Endothelial cell of umbilical vein (primary cell): ENCODE results near the gene ASXL2. TPM values are rescaled to one million over a fixed set of nuclear protein-coding genes. Genes with fewer than 3 reads are reported as not detected.
A peak's percentile ranks its signal among the peaks of the same experiment; 100 is the strongest.

Experiments used
- BruUV-seq: library from RNA; stranded (reverse); fragments of 400-500 nt; replicated peaks from 2 replicates; lab custom pipeline; 2021; lab: Mats Ljungman, UMichigan
- CTCF ChIA-PET: fragments of 300-600, 350-600 bp; sonication (Branson Sonifier 250); formaldehyde crosslinking; loops from one replicate; lab custom pipeline; 2021; ENCODE audit warnings: antibody characterized with exemption, inconsistent platforms; lab: Charles Lee
- POLR2A ChIA-PET: fragments of 300-600, 350-600 bp; sonication (Branson Sonifier 250); formaldehyde crosslinking; loops from one replicate; lab custom pipeline; 2021; ENCODE audit warnings: antibody characterized with exemption, inconsistent platforms; lab: Charles Lee
- DNase-seq: peaks from one replicate; pipeline ENCODE4 v3.0.0-alpha.2; 2011; ENCODE audit warnings: low read depth, low spot score
- FAIRE-seq: peaks from 2 replicates; lab custom pipeline; 2011; peaks lifted over from hg19 to GRCh38; lab: Jason Lieb, UNC
- H2AFZ ChIP-seq: 2 replicates; pipeline ENCODE4 v1.6.0; 2012; ENCODE audit warnings: low read depth, low read length, control low read depth, inconsistent platforms
- H3K27ac ChIP-seq: 2 replicates; pipeline ENCODE4 v1.5.1; 2011; ENCODE audit warnings: low read depth, mild to moderate bottlenecking, control low read depth, low read length, moderate library complexity; ENCODE audit not compliant: insufficient read depth
- H3K27me3 ChIP-seq, 2 experiments: 2 replicates each; pipeline versions ENCODE4 v1.6.0 to v1.6.1; 2011; ENCODE audit warnings: low read length in 2 of 2, mixed read lengths in 1 of 2; ENCODE audit not compliant: control insufficient read depth in 2 of 2, insufficient read depth in 2 of 2
- H3K36me3 ChIP-seq, 2 experiments: 2 replicates in 1 of 2; 3 replicates in 1 of 2; pipeline ENCODE4 v1.5.1; 2011; ENCODE audit warnings: low read length in 2 of 2, mild to moderate bottlenecking in 1 of 2, moderate library complexity in 1 of 2; ENCODE audit not compliant: control insufficient read depth in 2 of 2, insufficient read depth in 2 of 2; ENCODE audit errors: extremely low read depth in 1 of 2
- H3K4me1 ChIP-seq: 3 replicates; pipeline ENCODE4 v1.5.1; 2011; ENCODE audit warnings: mild to moderate bottlenecking, low read length; ENCODE audit not compliant: control insufficient read depth, insufficient read depth; ENCODE audit errors: extremely low read depth
- H3K4me2 ChIP-seq: 2 replicates; pipeline ENCODE4 v1.6.1; 2011; ENCODE audit warnings: low read length, control low read depth, mixed read lengths; ENCODE audit not compliant: insufficient read depth
- H3K4me3 ChIP-seq, 3 experiments: fragments of 200-600 bp in 1 of 3; sonication (generic), shearing (Covaris generic) in 1 of 3; replicated peaks in 1 of 3; 2 replicates each; pipeline ENCODE4 v1.5.1; 2011 to 2016; ENCODE audit warnings: control low read depth in 3 of 3, low read length in 3 of 3, mild to moderate bottlenecking in 2 of 3, inconsistent platforms in 1 of 3, low read depth in 1 of 3, moderate library complexity in 1 of 3; ENCODE audit not compliant: insufficient read depth in 1 of 3
- H3K79me2 ChIP-seq: 2 replicates; pipeline ENCODE4 v1.6.0; 2012; ENCODE audit warnings: low read length, inconsistent platforms; ENCODE audit not compliant: control insufficient read depth, insufficient read depth
- H3K9ac ChIP-seq: replicated peaks from 2 replicates; pipeline ENCODE3; 2011; ENCODE audit warnings: low read length, control low read depth; ENCODE audit not compliant: insufficient read depth; ENCODE audit errors: extremely low read depth
- H3K9me1 ChIP-seq: replicated peaks from 3 replicates; pipeline ENCODE4 v1.6.0; 2011; ENCODE audit warnings: mild to moderate bottlenecking, low read length; ENCODE audit not compliant: control insufficient read depth, insufficient read depth; ENCODE audit errors: extremely low read depth
- H3K9me3 ChIP-seq: replicated peaks from 2 replicates; pipeline ENCODE4 v1.5.1; 2012; ENCODE audit warnings: low read length, inconsistent platforms; ENCODE audit not compliant: control insufficient read depth, insufficient read depth
- H4K20me1 ChIP-seq: replicated peaks from 2 replicates; pipeline ENCODE3; 2011; ENCODE audit warnings: mild to moderate bottlenecking, low read length; ENCODE audit not compliant: control insufficient read depth, insufficient read depth; ENCODE audit errors: extremely low read depth
- CTCF ChIP-seq, 2 donors: IDR thresholded peaks; 1 replicate in 1 of 2; 2 replicates in 1 of 2; pipeline ENCODE4 v1.5.1; 2011; ENCODE audit warnings: low read length in 2 of 2, mild to moderate bottlenecking in 2 of 2, moderate library complexity in 2 of 2, control low read depth in 1 of 2, inconsistent platforms in 1 of 2, low read depth in 1 of 2; ENCODE audit not compliant: insufficient read depth in 1 of 2; ENCODE audit errors: extremely low read depth in 1 of 2
- EZH2 ChIP-seq: IDR thresholded peaks from 2 replicates; pipeline ENCODE4 v1.6.1; 2012; ENCODE audit warnings: borderline replicate concordance, low read depth, mild to moderate bottlenecking, moderate library complexity, low read length, inconsistent platforms; ENCODE audit not compliant: severe bottlenecking
- FOS ChIP-seq: IDR thresholded peaks from 2 replicates; pipeline ENCODE4 v1.6.1; 2011; ENCODE audit warnings: mild to moderate bottlenecking, low read length, moderate library complexity, borderline replicate concordance; ENCODE audit not compliant: insufficient read depth
- GATA2 ChIP-seq: IDR thresholded peaks from 2 replicates; pipeline ENCODE4 v1.7.0; 2011; ENCODE audit warnings: low read depth, mild to moderate bottlenecking, moderate library complexity, mixed read lengths, low read length; ENCODE audit not compliant: insufficient read length, insufficient read depth
- JUN ChIP-seq: IDR thresholded peaks from 2 replicates; pipeline ENCODE4 v1.6.1; 2011; ENCODE audit warnings: borderline replicate concordance, low read depth; ENCODE audit not compliant: insufficient read length, insufficient read depth
- MAX ChIP-seq: IDR thresholded peaks from 2 replicates; pipeline ENCODE4 v1.6.1; 2011; ENCODE audit not compliant: insufficient read depth, insufficient read length
- MYC ChIP-seq: IDR thresholded peaks from one replicate; pipeline ENCODE4 v1.6.1; 2011; ENCODE audit warnings: mild to moderate bottlenecking, low read depth, low read length
- POLR2A ChIP-seq: IDR thresholded peaks from 2 replicates; pipeline ENCODE4 v1.6.1; 2012; ENCODE audit warnings: low read depth, mild to moderate bottlenecking, control low read depth, low read length
- POLR2AphosphoS5 ChIP-seq: IDR thresholded peaks from 2 replicates; pipeline ENCODE4 v1.6.1; 2012; ENCODE audit warnings: low read depth, mild to moderate bottlenecking, control low read depth, low read length, moderate library complexity; ENCODE audit not compliant: insufficient read depth
- dilution Hi-C: fragments of 300-500 bp; cut with MboI; formaldehyde crosslinking; loops from one replicate; pipeline ENCODE4 v1.15.0; 2019; ENCODE audit warnings: low sequenced_read_pairs; ENCODE audit not compliant: extremely low pct_ligation_motif_present
- intact Hi-C: fragments of 100-400 bp; cut with micrococcal nuclease; formaldehyde crosslinking; loops from one replicate; pipeline ENCODE4 v1.10.0; 2022
- polyA plus RNA-seq, 4 experiments: library from polyadenylated mRNA; depleted of rRNA in 3 of 4; stranded (reverse) in 3 of 4; unstranded in 1 of 4; fragments of >200 nt; gene quantifications; 2 replicates each; pipeline versions ENCODE4 v1.2.1 to v1.2.3, GENCODE V29; 2011 to 2012; ENCODE audit warnings: missing spikeins in 1 of 4
- total RNA-seq: library from RNA; stranded (reverse); gene quantifications from 2 replicates; pipeline ENCODE4 v1.2.3, GENCODE V29; 2021

Gene ASXL2
- total and polyA plus RNA-seq, 2 donors (not counting 3 experiments of a cell fraction or from before 2014, with no cell fraction given) = 6.1 to 33.8 TPM

- Histone ChIP-seq H3K4me3 (peak overlapping the region in 2 of 3 experiments; percentile 13 to 16), H3K36me3 (no peaks in the 10 kb centered on the region), H3K9me3 (no peaks in the 10 kb centered on the region), H3K27me3 (no peaks in the 10 kb centered on the region), H3K9ac (no peak overlapping the region), H2AFZ (peak overlapping the region; percentile 53), H3K79me2 (peaks cover 18% of the 10 kb centered on the region), H3K4me2 (peak overlapping the region; percentile 41), H3K27ac (no peak overlapping the region), H3K9me1 (no peaks in the 10 kb centered on the region), H4K20me1 (peaks cover 3% of the 10 kb centered on the region), H3K4me1 (peaks cover 18% of the 10 kb centered on the region)
- no peak for FAIRE-seq
- POLR2A ChIA-PET = no interaction called here
- no TSS peak for BruUV-seq
- CTCF ChIA-PET = interaction anchor here (0.7 to 1.2 kb wide), 2 partner anchors 13 to 31 kb away, joined by 3 read pairs; no protein-coding TSS in a partner anchor
- TF ChIP-seq EZH2 (no peak), GATA2 (no peak), POLR2AphosphoS5 (no peak), JUN (no peak), MAX (no peak), POLR2A (no peak), CTCF (IDR thresholded peaks at IDR 0.05; ENCODE audit: extremely low read depth in 1 of 2, insufficient read depth in 1 of 2, low read depth in 1 of 2, low read length in 2 of 2) (no peak), MYC (no peak), FOS (no peak)
- dilution Hi-C loops (no loop called here), intact Hi-C loops (no loop called here)
- peak; percentile 54 for DNase-seq
Observed at GRCh38 chr2:25822190-25823117, 55.8 kb downstream of the ASXL2 start.
